Nephron progenitor cell (in vitro differentiated cells): ENCODE results near the gene SSRP1.
"Not testable (repeated sequence)": the region's sequence is repeated elsewhere in the genome, so short reads cannot be mapped to it uniquely, and the experiment has no call there.

Experiments
- DNase-seq: peaks from one replicate; pipeline ENCODE4 v3.0.0; 2021
- H3K27ac Mint-ChIP-seq: 2 replicates; pipeline ENCODE4 v1.8.0; 2021; ENCODE audit warnings: mild to moderate bottlenecking, moderate library complexity, mixed read lengths
- H3K27me3 Mint-ChIP-seq: 2 replicates; pipeline ENCODE4 v1.8.0; 2021; ENCODE audit warnings: mild to moderate bottlenecking, low read depth, mixed read lengths; ENCODE audit not compliant: poor library complexity
- H3K36me3 Mint-ChIP-seq: 2 replicates; pipeline ENCODE4 v1.8.0; 2021; ENCODE audit warnings: low read depth, mixed read lengths
- H3K4me1 Mint-ChIP-seq: 2 replicates; pipeline ENCODE4 v1.8.0; 2021; ENCODE audit warnings: mixed read lengths
- H3K4me3 Mint-ChIP-seq: 2 replicates; pipeline ENCODE4 v1.8.0; 2021; ENCODE audit warnings: mild to moderate bottlenecking, moderate library complexity, mixed read lengths
- H3K9me3 Mint-ChIP-seq: 2 replicates; pipeline ENCODE4 v1.8.0; 2021; ENCODE audit warnings: mild to moderate bottlenecking, moderate library complexity, mixed read lengths
- TF ChIP-seq, protein P1 (sequence below): fragments of 200-600 bp; sonication (generic); IDR thresholded peaks from 2 replicates; pipeline ENCODE4 v1.5.0; 2021; ENCODE audit warnings: antibody characterized with exemption

SSRP1 gene

DNA sequence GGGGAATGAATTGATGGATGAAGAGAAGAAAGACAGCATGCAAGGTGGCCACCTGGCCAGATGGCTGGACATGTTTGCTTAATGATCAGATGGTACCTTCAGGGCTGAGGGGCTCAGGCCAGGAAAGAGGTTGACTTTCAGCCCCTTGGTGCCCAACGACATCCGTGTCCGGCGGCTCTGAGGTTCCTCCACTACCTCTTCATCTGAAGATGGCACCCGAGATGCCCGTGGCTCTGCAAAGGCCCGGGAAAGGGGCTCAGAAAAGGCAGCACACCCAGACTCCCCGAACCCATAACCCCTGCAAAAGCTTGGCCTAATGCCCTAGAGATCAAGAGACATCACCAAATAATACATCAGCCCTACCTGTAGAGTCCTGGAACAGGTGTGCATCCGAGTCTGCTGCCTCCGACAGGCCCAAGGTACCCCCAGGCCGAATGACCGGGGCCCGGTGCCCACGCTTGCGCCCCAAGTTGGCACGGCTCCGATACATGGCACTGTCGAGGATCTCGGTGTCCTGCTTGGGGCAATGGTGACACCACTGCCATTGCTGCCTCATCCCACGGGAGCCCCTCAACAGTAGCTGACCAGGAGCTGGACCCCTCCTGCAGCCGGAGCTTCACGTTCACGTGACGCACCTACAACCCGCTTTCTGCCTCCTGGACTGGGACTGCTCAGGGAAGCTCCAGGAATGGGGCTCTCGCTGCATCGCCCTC is 33.8 kb downstream of the SSRP1 start:
- peaks cover 78% of the 10 kb centered on the region for H3K36me3 Mint-ChIP-seq
- H3K9me3 Mint-ChIP-seq: peaks cover 24% of the 10 kb centered on the region
- H3K27me3 Mint-ChIP-seq: peaks cover 3% of the 10 kb centered on the region
- peaks cover 34% of the 10 kb centered on the region for H3K4me1 Mint-ChIP-seq
- no peak overlapping the region for H3K4me3 Mint-ChIP-seq
- no peak overlapping the region for H3K27ac Mint-ChIP-seq
- TF ChIP-seq, protein P1, sequence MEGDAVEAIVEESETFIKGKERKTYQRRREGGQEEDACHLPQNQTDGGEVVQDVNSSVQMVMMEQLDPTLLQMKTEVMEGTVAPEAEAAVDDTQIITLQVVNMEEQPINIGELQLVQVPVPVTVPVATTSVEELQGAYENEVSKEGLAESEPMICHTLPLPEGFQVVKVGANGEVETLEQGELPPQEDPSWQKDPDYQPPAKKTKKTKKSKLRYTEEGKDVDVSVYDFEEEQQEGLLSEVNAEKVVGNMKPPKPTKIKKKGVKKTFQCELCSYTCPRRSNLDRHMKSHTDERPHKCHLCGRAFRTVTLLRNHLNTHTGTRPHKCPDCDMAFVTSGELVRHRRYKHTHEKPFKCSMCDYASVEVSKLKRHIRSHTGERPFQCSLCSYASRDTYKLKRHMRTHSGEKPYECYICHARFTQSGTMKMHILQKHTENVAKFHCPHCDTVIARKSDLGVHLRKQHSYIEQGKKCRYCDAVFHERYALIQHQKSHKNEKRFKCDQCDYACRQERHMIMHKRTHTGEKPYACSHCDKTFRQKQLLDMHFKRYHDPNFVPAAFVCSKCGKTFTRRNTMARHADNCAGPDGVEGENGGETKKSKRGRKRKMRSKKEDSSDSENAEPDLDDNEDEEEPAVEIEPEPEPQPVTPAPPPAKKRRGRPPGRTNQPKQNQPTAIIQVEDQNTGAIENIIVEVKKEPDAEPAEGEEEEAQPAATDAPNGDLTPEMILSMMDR: no peak
- DNase-seq: no peak

DNA sequence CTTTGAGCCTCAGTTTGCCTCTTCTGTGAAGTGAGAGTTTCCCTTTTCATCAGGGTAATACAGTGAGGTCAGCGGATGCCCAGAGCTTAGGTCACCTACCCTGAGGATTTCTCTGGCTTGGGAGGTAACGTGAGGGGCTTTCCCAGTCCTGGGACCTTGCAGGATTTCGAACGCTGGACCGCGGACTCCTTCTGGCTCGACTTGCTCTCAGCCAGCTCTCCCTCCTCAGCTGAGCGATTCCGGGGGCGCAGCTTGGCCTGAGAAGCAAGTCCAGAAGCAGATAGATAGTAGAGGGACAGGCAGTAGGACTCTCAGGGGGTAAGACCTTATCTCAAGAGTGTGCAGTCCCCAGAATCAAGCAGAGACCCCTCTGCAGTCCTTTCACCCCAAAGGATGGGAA is 34.9 kb downstream of the SSRP1 start:
- Mint-ChIP-seq H3K36me3 (peaks cover 83% of the 10 kb centered on the region), H3K9me3 (peaks cover 29% of the 10 kb centered on the region), H3K27me3 (peaks cover 3% of the 10 kb centered on the region), H3K27ac (no peak overlapping the region), H3K4me3 (no peak overlapping the region), H3K4me1 (peaks cover 25% of the 10 kb centered on the region)
- no peak for DNase-seq
- TF ChIP-seq, protein P1: no peak

DNA sequence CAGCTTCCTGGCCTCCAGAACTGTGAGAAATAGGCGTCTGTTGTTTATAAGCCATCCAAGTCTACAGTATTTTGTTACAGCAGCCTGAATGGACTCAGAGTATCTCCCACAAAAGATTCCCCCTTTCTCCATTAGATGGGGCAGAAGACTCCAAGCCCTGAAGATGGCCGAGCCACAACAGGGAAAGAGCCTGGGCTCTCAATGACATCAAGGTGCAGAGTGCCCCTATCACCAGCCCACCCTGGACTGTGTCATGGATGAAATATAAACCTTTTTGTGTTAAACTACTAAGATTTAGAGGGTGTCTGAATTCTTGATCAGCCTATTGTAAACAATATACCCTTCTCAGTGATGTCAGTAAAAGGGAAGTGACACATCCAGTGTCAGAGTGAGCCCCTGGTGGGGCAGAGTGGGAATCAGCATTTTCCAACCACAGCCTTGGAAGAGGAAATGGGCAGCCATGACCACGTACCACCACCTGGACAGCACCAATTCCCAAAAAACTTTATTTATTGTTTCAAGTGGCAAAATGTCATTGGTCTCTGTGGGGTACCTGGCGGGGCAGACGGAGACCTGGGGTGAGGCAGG is 36.4 kb downstream of the SSRP1 start:
- no peak for DNase-seq
- Mint-ChIP-seq H3K27ac (no peak overlapping the region), H3K36me3 (peaks cover 83% of the 10 kb centered on the region)

DNA sequence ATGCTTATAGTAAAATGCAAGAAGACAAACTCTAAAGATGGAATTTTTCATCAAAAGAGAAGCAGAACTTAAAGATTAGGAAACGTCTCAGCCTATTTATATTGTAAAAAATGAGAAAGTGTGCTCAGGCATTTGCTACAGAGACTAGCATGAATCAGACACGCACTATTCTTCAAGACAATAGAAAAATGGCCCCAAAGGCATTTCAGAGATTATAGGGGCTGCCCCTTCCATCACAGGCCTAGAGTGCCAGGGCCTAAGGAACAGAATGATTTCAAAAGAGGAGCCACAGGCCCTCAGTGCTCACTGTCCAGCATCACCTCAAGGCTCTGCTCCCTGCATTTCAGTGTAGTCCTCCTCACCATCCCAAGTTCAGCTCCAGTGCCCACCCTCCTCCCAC is 38.5 kb downstream of the SSRP1 start:
- peaks cover 29% of the 10 kb centered on the region for H3K9me3 Mint-ChIP-seq
- TF ChIP-seq, protein P1: no peak
- H3K27me3 Mint-ChIP-seq: peaks cover 3% of the 10 kb centered on the region
- no peak overlapping the region for H3K4me3 Mint-ChIP-seq
- H3K4me1 Mint-ChIP-seq: peaks cover 16% of the 10 kb centered on the region
- H3K27ac Mint-ChIP-seq: no peak overlapping the region
- H3K36me3 Mint-ChIP-seq: peaks cover 65% of the 10 kb centered on the region
- no peak for DNase-seq

More for the DNA sequence above, 36.4 kb downstream of the SSRP1 start:
- Mint-ChIP-seq H3K27me3 (peaks cover 3% of the 10 kb centered on the region), H3K4me3 (no peak overlapping the region), H3K4me1 (peaks cover 17% of the 10 kb centered on the region), H3K9me3 (peaks cover 29% of the 10 kb centered on the region)
- TF ChIP-seq, protein P1: no peak

DNA sequence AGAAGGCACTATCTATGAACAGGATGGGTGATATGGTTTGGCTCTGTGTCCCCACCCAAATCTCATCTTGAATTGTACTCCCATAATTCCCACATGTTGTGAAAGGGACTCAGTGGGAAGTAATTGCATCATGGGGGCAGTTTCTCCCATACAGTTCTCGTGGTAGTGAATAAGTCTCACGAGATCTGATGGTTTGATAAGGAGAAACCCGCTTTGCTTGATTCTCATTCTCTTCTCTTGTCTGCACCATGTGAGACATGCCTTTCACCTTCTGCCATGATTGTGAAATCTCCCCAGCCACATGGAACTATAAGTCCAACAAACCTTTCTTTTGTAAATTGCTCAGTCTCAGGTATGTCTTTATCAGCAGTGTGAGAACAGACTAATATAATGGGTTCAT is 39.5 kb downstream of the SSRP1 start:
- H3K4me3 Mint-ChIP-seq, DNase-seq, H3K27ac Mint-ChIP-seq, H3K27me3 Mint-ChIP-seq: not testable (repeated sequence)
- Mint-ChIP-seq H3K4me1 (peaks cover 25% of the 10 kb centered on the region), H3K36me3 (peaks cover 55% of the 10 kb centered on the region), H3K9me3 (peaks cover 29% of the 10 kb centered on the region)

DNA sequence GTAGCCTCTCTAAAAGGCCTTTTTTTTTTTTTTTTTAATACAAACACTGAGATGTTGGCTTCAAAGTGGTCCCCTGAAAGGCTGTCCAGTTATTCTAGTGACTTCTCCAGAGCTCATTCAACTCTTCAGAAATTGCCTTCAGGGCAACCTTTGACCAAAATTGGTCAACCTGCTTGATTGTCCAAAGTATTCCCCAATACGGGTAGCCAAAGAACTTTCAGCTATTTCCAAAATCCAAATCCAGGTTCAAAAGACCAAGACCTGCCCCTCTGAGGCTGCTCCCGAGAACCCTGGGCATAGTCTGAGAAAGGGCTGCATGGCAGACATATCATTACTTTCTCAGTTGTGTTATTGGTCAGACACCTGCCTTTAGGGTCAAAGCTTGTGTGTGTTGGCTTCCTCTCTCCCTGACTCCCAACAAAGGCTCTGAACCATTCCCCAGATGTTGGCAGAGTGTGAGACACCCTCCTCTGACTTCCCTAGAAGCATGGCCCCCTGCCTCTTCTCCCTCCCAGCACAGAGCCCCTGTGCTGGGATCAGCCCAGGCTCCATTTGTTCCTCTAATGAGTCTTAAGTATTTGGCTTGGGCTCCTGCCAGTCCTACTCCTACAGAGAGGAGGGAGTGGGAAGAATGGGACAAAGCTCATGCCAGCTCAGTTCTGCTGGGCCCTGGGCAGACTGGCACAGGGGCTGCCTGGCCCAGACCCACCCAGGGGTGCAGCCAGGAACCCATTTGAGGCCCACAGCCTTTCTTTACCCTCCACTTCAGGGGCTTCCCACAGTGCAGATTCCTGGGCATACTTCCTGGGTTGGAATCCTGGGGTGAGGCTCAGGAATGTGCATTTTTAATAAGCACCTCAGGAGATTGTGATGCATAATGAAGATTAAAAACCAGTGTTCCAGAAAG is 41.2 kb downstream of the SSRP1 start:
- DNase-seq: no peak
- TF ChIP-seq, protein P1: no peak
- Mint-ChIP-seq H3K27ac (no peak overlapping the region), H3K27me3 (peaks cover 6% of the 10 kb centered on the region), H3K9me3 (peaks cover 24% of the 10 kb centered on the region), H3K4me3 (no peak overlapping the region), H3K4me1 (peaks cover 42% of the 10 kb centered on the region), H3K36me3 (peaks cover 37% of the 10 kb centered on the region)
